ENCODE data around the gene MYBPHL.

- no peak for TF ChIP-seq GATA2 (IDR thresholded peaks at IDR 0.05; ENCODE audit: low read depth, low read length)
- no peak for TF ChIP-seq GATA3 (IDR thresholded peaks at IDR 0.05; ENCODE audit: low read depth, low read length)
Observed at GRCh38 chr1:109266965-109267364, 39.8 kb downstream of the MYBPHL start.

Data from SH-SY5Y (cell line).